Measurements from ENCODE around the gene ZNF229.
"Not testable (repeated sequence)": the region's sequence is repeated elsewhere in the genome, so short reads cannot be mapped to it uniquely, and the experiment has no call there.

ZNF229 gene

GRCh38 chr19:44462600-44463286 lies 14.5 kb upstream of the ZNF229 start:
- not testable (repeated sequence) for H2BK15ac ChIP-seq (ENCODE audit: low read length); H2BK5ac ChIP-seq (ENCODE audit: low read length); H3K14ac ChIP-seq (ENCODE audit: low read length); DNase-seq (ENCODE audit: low spot score); H3K4ac ChIP-seq (ENCODE audit: low read length); H2AK5ac ChIP-seq (ENCODE audit: low read depth, low read length); H3K4me3 ChIP-seq (ENCODE audit: low read length in 2 of 2); H3K9ac ChIP-seq (ENCODE audit: low read depth, low read length, poor library complexity); H3K36me3 ChIP-seq (replicated peaks in 1 of 2; ENCODE audit: control insufficient read depth in 2 of 2, insufficient read depth in 2 of 2, low read length in 2 of 2); H3K23ac ChIP-seq (ENCODE audit: low read depth, low read length, poor library complexity); H2BK12ac ChIP-seq (ENCODE audit: low read length); H3K9me3 ChIP-seq (replicated peaks in 1 of 2; ENCODE audit: control insufficient read depth in 2 of 2, insufficient read depth in 1 of 2, low read depth in 1 of 2, low read length in 2 of 2); H2BK120ac ChIP-seq (ENCODE audit: low read depth, low read length); H4K8ac ChIP-seq (ENCODE audit: low read depth, low read length); H2AFZ ChIP-seq (ENCODE audit: low read length); H3K27me3 ChIP-seq (ENCODE audit: control insufficient read depth in 3 of 3, insufficient read depth in 3 of 3, low read depth in 1 of 3, low read length in 3 of 3); H4K91ac ChIP-seq (ENCODE audit: low read depth, low read length, poor library complexity); H3K27ac ChIP-seq (replicated peaks; ENCODE audit: low read length); H3K79me1 ChIP-seq (ENCODE audit: low read depth, low read length); H3K18ac ChIP-seq (ENCODE audit: low read length); H3K4me1 ChIP-seq (ENCODE audit: control insufficient read depth in 2 of 2, insufficient read depth in 1 of 2, low read depth in 1 of 2, low read length in 2 of 2); H3K4me2 ChIP-seq (ENCODE audit: insufficient read depth, low read length, poor library complexity, severe bottlenecking)
- no CpG with 5 or more reads among the region's 3 CpGs for WGBS, 2 donors (ENCODE audit: extremely low coverage in 2 of 2, insufficient read length in 2 of 2, insufficient replicate concordance in 1 of 2)

- H3K14ac ChIP-seq (ENCODE audit: low read length); H3K4ac ChIP-seq (ENCODE audit: low read length); H2AK5ac ChIP-seq (ENCODE audit: low read depth, low read length); H3K4me1 ChIP-seq (ENCODE audit: control insufficient read depth in 2 of 2, insufficient read depth in 1 of 2, low read depth in 1 of 2, low read length in 2 of 2); H3K79me1 ChIP-seq (ENCODE audit: low read depth, low read length); H3K4me2 ChIP-seq (ENCODE audit: insufficient read depth, low read length, poor library complexity, severe bottlenecking); H3K18ac ChIP-seq (ENCODE audit: low read length); H2BK15ac ChIP-seq (ENCODE audit: low read length); H4K91ac ChIP-seq (ENCODE audit: low read depth, low read length, poor library complexity); H2BK5ac ChIP-seq (ENCODE audit: low read length); H3K27ac ChIP-seq (replicated peaks; ENCODE audit: low read length); DNase-seq (ENCODE audit: low spot score); H3K23ac ChIP-seq (ENCODE audit: low read depth, low read length, poor library complexity); H2AFZ ChIP-seq (ENCODE audit: low read length); H3K4me3 ChIP-seq (ENCODE audit: low read length in 2 of 2); H4K8ac ChIP-seq (ENCODE audit: low read depth, low read length); H3K9ac ChIP-seq (ENCODE audit: low read depth, low read length, poor library complexity); H2BK12ac ChIP-seq (ENCODE audit: low read length); H2BK120ac ChIP-seq (ENCODE audit: low read depth, low read length); H3K27me3 ChIP-seq (ENCODE audit: control insufficient read depth in 3 of 3, insufficient read depth in 3 of 3, low read depth in 1 of 3, low read length in 3 of 3); H3K36me3 ChIP-seq (replicated peaks in 1 of 2; ENCODE audit: control insufficient read depth in 2 of 2, insufficient read depth in 2 of 2, low read length in 2 of 2): not testable (repeated sequence)
- H3K9me3 ChIP-seq (replicated peaks in 1 of 2; ENCODE audit: control insufficient read depth in 2 of 2, insufficient read depth in 1 of 2, low read depth in 1 of 2, low read length in 2 of 2), result peaks cover 4 to 14% of the 10 kb centered on the region in 2 donors
- WGBS, 2 donors (ENCODE audit: extremely low coverage in 2 of 2, insufficient read length in 2 of 2, insufficient replicate concordance in 1 of 2), result no CpG with 5 or more reads among the region's 13 CpGs
These were observed 7.7 kb upstream of the ZNF229 start for GRCh38 chr19:44456016-44456415.

- no peak overlapping the region for H2BK15ac ChIP-seq (ENCODE audit: low read length)
These were observed 6.8 kb upstream of the ZNF229 start for GRCh38 chr19:44455100-44455499.

GRCh38 chr19:44452367-44452766 lies 4.1 kb upstream of the ZNF229 start:
- H2BK12ac ChIP-seq (ENCODE audit: low read length), result no peak overlapping the region
- H2BK120ac ChIP-seq (ENCODE audit: low read depth, low read length), result no peak overlapping the region
- H3K9ac ChIP-seq (ENCODE audit: low read depth, low read length, poor library complexity), result no peak overlapping the region
- WGBS, 2 donors (ENCODE audit: extremely low coverage in 2 of 2, insufficient read length in 2 of 2, insufficient replicate concordance in 1 of 2), result no CpG with 5 or more reads among the region's 4 CpGs
- DNase-seq (ENCODE audit: low spot score), result no peak
- H3K4me2 ChIP-seq (ENCODE audit: insufficient read depth, low read length, poor library complexity, severe bottlenecking), result no peak overlapping the region
- H2AK5ac ChIP-seq (ENCODE audit: low read depth, low read length), result no peak overlapping the region
- no peak overlapping the region for H4K91ac ChIP-seq (ENCODE audit: low read depth, low read length, poor library complexity)
- H3K23ac ChIP-seq (ENCODE audit: low read depth, low read length, poor library complexity), result no peak overlapping the region
- no peak overlapping the region for H3K18ac ChIP-seq (ENCODE audit: low read length)
- no peak overlapping the region for H3K14ac ChIP-seq (ENCODE audit: low read length)
- H3K9me3 ChIP-seq (replicated peaks in 1 of 2; ENCODE audit: control insufficient read depth in 2 of 2, insufficient read depth in 1 of 2, low read depth in 1 of 2, low read length in 2 of 2), result peaks cover 11 to 15% of the 10 kb centered on the region in 2 donors
- no peak overlapping the region for H3K27ac ChIP-seq (replicated peaks; ENCODE audit: low read length)
- no peak overlapping the region for H2BK15ac ChIP-seq (ENCODE audit: low read length)
- H3K4ac ChIP-seq (ENCODE audit: low read length), result no peak overlapping the region
- H3K4me3 ChIP-seq (ENCODE audit: low read length in 2 of 2), result peak overlapping the region in 1 of 2 donors; percentile 18
- no peak overlapping the region for H2BK5ac ChIP-seq (ENCODE audit: low read length)
- no peaks in the 10 kb centered on the region for H3K36me3 ChIP-seq (replicated peaks in 1 of 2; ENCODE audit: control insufficient read depth in 2 of 2, insufficient read depth in 2 of 2, low read length in 2 of 2)
- H4K8ac ChIP-seq (ENCODE audit: low read depth, low read length), result no peak overlapping the region
- peaks cover 2% of the 10 kb centered on the region for H3K79me1 ChIP-seq (ENCODE audit: low read depth, low read length)
- H3K4me1 ChIP-seq (ENCODE audit: control insufficient read depth in 2 of 2, insufficient read depth in 1 of 2, low read depth in 1 of 2, low read length in 2 of 2), result peaks cover 0 to 4% of the 10 kb centered on the region in 2 donors
- H3K27me3 ChIP-seq (ENCODE audit: control insufficient read depth in 3 of 3, insufficient read depth in 3 of 3, low read depth in 1 of 3, low read length in 3 of 3), result no peaks in the 10 kb centered on the region
- H2AFZ ChIP-seq (ENCODE audit: low read length), result no peak overlapping the region

More at GRCh38 chr19:44455100-44455499, 6.8 kb upstream of the ZNF229 start:
- no peak for DNase-seq (ENCODE audit: low spot score)
- Histone ChIP-seq H3K79me1 (ENCODE audit: low read depth, low read length) (no peaks in the 10 kb centered on the region), H3K4me3 (ENCODE audit: low read length in 2 of 2) (no peak overlapping the region), H2AFZ (ENCODE audit: low read length) (no peak overlapping the region), H2BK12ac (ENCODE audit: low read length) (no peak overlapping the region), H3K9ac (ENCODE audit: low read depth, low read length, poor library complexity) (no peak overlapping the region), H3K23ac (ENCODE audit: low read depth, low read length, poor library complexity) (no peak overlapping the region), H3K27ac (replicated peaks; ENCODE audit: low read length) (no peak overlapping the region), H2BK120ac (ENCODE audit: low read depth, low read length) (no peak overlapping the region), H3K14ac (ENCODE audit: low read length) (no peak overlapping the region), H4K8ac (ENCODE audit: low read depth, low read length) (no peak overlapping the region), H3K18ac (ENCODE audit: low read length) (no peak overlapping the region), H4K91ac (ENCODE audit: low read depth, low read length, poor library complexity) (no peak overlapping the region), H3K36me3 (replicated peaks in 1 of 2; ENCODE audit: control insufficient read depth in 2 of 2, insufficient read depth in 2 of 2, low read length in 2 of 2) (no peaks in the 10 kb centered on the region), H3K4ac (ENCODE audit: low read length) (no peak overlapping the region), H3K4me2 (ENCODE audit: insufficient read depth, low read length, poor library complexity, severe bottlenecking) (no peak overlapping the region), H3K27me3 (ENCODE audit: control insufficient read depth in 3 of 3, insufficient read depth in 3 of 3, low read depth in 1 of 3, low read length in 3 of 3) (no peaks in the 10 kb centered on the region), H3K4me1 (ENCODE audit: control insufficient read depth in 2 of 2, insufficient read depth in 1 of 2, low read depth in 1 of 2, low read length in 2 of 2) (no peaks in the 10 kb centered on the region), H2BK5ac (ENCODE audit: low read length) (no peak overlapping the region), H3K9me3 (replicated peaks in 1 of 2; ENCODE audit: control insufficient read depth in 2 of 2, insufficient read depth in 1 of 2, low read depth in 1 of 2, low read length in 2 of 2) (peaks cover 4 to 14% of the 10 kb centered on the region in 2 donors), H2AK5ac (ENCODE audit: low read depth, low read length) (no peak overlapping the region)
- WGBS, 2 donors (ENCODE audit: extremely low coverage in 2 of 2, insufficient read length in 2 of 2, insufficient replicate concordance in 1 of 2), result no CpG with 5 or more reads among the region's 4 CpGs
